Spleen (tissue), 7 donors: ENCODE data around the gene RPLP1.
"Not testable (repeated sequence)": the region's sequence is repeated elsewhere in the genome, so short reads cannot be mapped to it uniquely, and the experiment has no call there.

Source experiments
- CTCF ChIP-seq, 11 experiments: fragments of 200-600 bp in 7 of 11; fragments of 450-650 bp in 4 of 11; sonication (generic) in 4 of 11; IDR thresholded peaks in 8 of 11; conservative IDR thresholded peaks in 3 of 11; 1 replicate in 7 of 11; 2 replicates in 4 of 11; pipeline versions ENCODE4 v1.4.0 to v1.8.0; 2016 to 2021; ENCODE audit warnings: antibody characterized with exemption in 11 of 11, inconsistent platforms in 4 of 11, mild to moderate bottlenecking in 1 of 11
- POLR2AphosphoS5 ChIP-seq, 3 donors: sonication (generic); formaldehyde crosslinking; IDR thresholded peaks; one replicate each; pipeline ENCODE4 v1.5.1; 2017; ENCODE audit warnings: antibody characterized with exemption in 3 of 3
- donor health status: DM: no; HTN: no; CAD: no; lungs with moderate emphysema.
- donor health status: DM: no; HTN: no; CAD: no.
- donor health status: DM: no; HTN: no; CAD: no.

GRCh38 chr15:69450221-69450620 lies 2.4 kb upstream of the RPLP1 start:
- not testable (repeated sequence) for TF ChIP-seq CTCF (IDR thresholded peaks at IDR 0.05 in 8 of 11, conservative IDR thresholded peaks at IDR 0.05 in 3 of 11); POLR2AphosphoS5 (IDR thresholded peaks at IDR 0.05)
